A549 (cell line): ENCODE data around the gene L3MBTL4. TPM values are rescaled to one million over a fixed set of nuclear protein-coding genes. Genes with fewer than 3 reads are reported as not detected.

Experiments used
- ATAC-seq, 2 experiments: fragments of 200-7000 bp in 1 of 2; fragments of >200 bp in 1 of 2; cut with Nextera tagmentation in 1 of 2; cut with Tn5 transposase in 1 of 2; 3 replicates each; pipeline versions ENCODE4 v1.8.0 to v1.9.1; 2018 to 2020; ENCODE audit warnings: mild to moderate bottlenecking in 1 of 2, moderate library complexity in 1 of 2
- CTCF ChIA-PET: fragments of 300-600 bp; sonication (Branson Sonifier 250); formaldehyde crosslinking; extraction: SDS; loops from one replicate; lab custom pipeline; 2021; ENCODE audit warnings: antibody characterized with exemption, inconsistent platforms; lab: Yijun Ruan, JAX
- POLR2A ChIA-PET: fragments of 350-600 bp; formaldehyde crosslinking; extraction: SDS; loops from one replicate; lab custom pipeline; 2021; ENCODE audit warnings: antibody characterized with exemption, inconsistent platforms; lab: Yijun Ruan, JAX
- DNase-seq, 2 experiments: peaks; one replicate each; pipeline versions ENCODE4 v3.0.0 to v3.0.0-alpha.2; 2011 to 2016; ENCODE audit warnings: low read depth in 1 of 2, low spot score in 1 of 2
- FAIRE-seq: peaks from 2 replicates; lab custom pipeline; 2011; peaks lifted over from hg19 to GRCh38; lab: Jason Lieb, UNC
- H3K27ac ChIP-seq, 2 experiments: fragments of >200 bp; sonication (Bioruptor Twin); formaldehyde crosslinking; 3 replicates each; pipeline ENCODE4 v1.5.1; 2016 to 2017
- H3K4me1 ChIP-seq: fragments of >200 bp; sonication (Bioruptor Twin); formaldehyde crosslinking; 3 replicates; pipeline ENCODE4 v1.6.1; 2016
- H3K4me2 ChIP-seq: fragments of >200 bp; sonication (Bioruptor Twin); formaldehyde crosslinking; 3 replicates; pipeline ENCODE4 v1.6.1; 2016
- H3K4me3 ChIP-seq: fragments of >200 bp; sonication (Bioruptor Twin); formaldehyde crosslinking; 3 replicates; pipeline ENCODE4 v1.5.1; 2016
- H3K9me3 ChIP-seq: fragments of >200 bp; sonication (Bioruptor Twin); formaldehyde crosslinking; 3 replicates; pipeline ENCODE4 v1.6.1; 2016
- BCL3 ChIP-seq: fragments of >200 bp; sonication (Bioruptor Twin); formaldehyde crosslinking; IDR thresholded peaks from 3 replicates; pipeline ENCODE4 v1.6.1; 2016
- FOSL2 ChIP-seq, 2 experiments: fragments of 450-650 bp in 1 of 2; fragments of >200 bp in 1 of 2; sonication (Bioruptor Twin) in 1 of 2; formaldehyde crosslinking; IDR thresholded peaks; 2 replicates each; pipeline versions ENCODE4 v1.5.0 to v1.6.1; 2016 to 2020; ENCODE audit warnings: mild to moderate bottlenecking in 1 of 2, moderate library complexity in 1 of 2
- HOXA7 ChIP-seq: fragments of 250-450 bp; sonication (Bioruptor Pico); IDR thresholded peaks from 2 replicates; pipeline ENCODE4 v1.5.0; 2020; ENCODE audit warnings: mild to moderate bottlenecking, moderate library complexity
- JUN ChIP-seq, 2 experiments: fragments of >200 bp; sonication (Bioruptor Twin); formaldehyde crosslinking; IDR thresholded peaks; 2 replicates in 1 of 2; 3 replicates in 1 of 2; pipeline ENCODE4 v1.6.1; 2016 to 2017
- JUNB ChIP-seq: fragments of >200 bp; sonication (Bioruptor Twin); formaldehyde crosslinking; IDR thresholded peaks from 2 replicates; pipeline ENCODE4 v1.6.1; 2016
- KDM1A ChIP-seq: fragments of 200-600 bp; sonication (generic); IDR thresholded peaks from 2 replicates; pipeline ENCODE4 v1.6.1; 2016; ENCODE audit warnings: low read depth, mild to moderate bottlenecking
- MAFK ChIP-seq: fragments of 450-650 bp; IDR thresholded peaks from 2 replicates; pipeline ENCODE4 v1.6.1; 2014; ENCODE audit not compliant: partially characterized antibody
- MAZ ChIP-seq: fragments of 150-350 bp; IDR thresholded peaks from 2 replicates; pipeline ENCODE4 v1.6.1; 2014; ENCODE audit warnings: antibody characterized with exemption, low read depth, low read length, borderline replicate concordance
- NFE2L2 ChIP-seq: fragments of 150-350 bp; conservative IDR thresholded peaks from 2 replicates; pipeline ENCODE4 v1.6.1; 2014; ENCODE audit warnings: low read length
- NPAS2 ChIP-seq: fragments of 250-450 bp; sonication (Bioruptor Pico); IDR thresholded peaks from 2 replicates; pipeline ENCODE4 v1.8.0; 2022; ENCODE audit warnings: mild to moderate bottlenecking, moderate library complexity, borderline replicate concordance
- NR3C1 ChIP-seq: fragments of >200 bp; sonication (Bioruptor Twin); formaldehyde crosslinking; IDR thresholded peaks from 3 replicates; pipeline ENCODE4 v1.6.1; 2017
- RAD21 ChIP-seq, 2 experiments: fragments of >200 bp in 1 of 2; sonication (Bioruptor Twin) in 1 of 2; formaldehyde crosslinking in 1 of 2; IDR thresholded peaks in 1 of 2; conservative IDR thresholded peaks in 1 of 2; 2 replicates in 1 of 2; 3 replicates in 1 of 2; pipeline ENCODE4 v1.6.1; 2012 to 2018; ENCODE audit warnings: inconsistent platforms in 1 of 2
- RARB ChIP-seq: fragments of 250-450 bp; sonication (Bioruptor Pico); IDR thresholded peaks from 2 replicates; pipeline ENCODE4 v1.8.0; 2021; ENCODE audit warnings: mild to moderate bottlenecking, moderate library complexity
- REST ChIP-seq: fragments of 200-600 bp; sonication (generic); IDR thresholded peaks from 2 replicates; pipeline ENCODE4 v1.6.1; 2016; ENCODE audit warnings: antibody characterized with exemption, mild to moderate bottlenecking, moderate library complexity
- RNF2 ChIP-seq: fragments of 200-600 bp; sonication (generic); IDR thresholded peaks from 2 replicates; pipeline ENCODE4 v1.6.1; 2016; ENCODE audit warnings: low read depth, mild to moderate bottlenecking, antibody characterized with exemption, moderate library complexity, borderline replicate concordance
- USF2 ChIP-seq: fragments of 450-650 bp; IDR thresholded peaks from 2 replicates; pipeline ENCODE4 v1.6.1; 2014; ENCODE audit warnings: antibody characterized with exemption
- ZC3H11A ChIP-seq: fragments of 450-650 bp; IDR thresholded peaks from 2 replicates; pipeline ENCODE4 v1.6.1; 2014; ENCODE audit warnings: antibody characterized with exemption, mild to moderate bottlenecking
- ZFP36 ChIP-seq: fragments of 450-650 bp; IDR thresholded peaks from 2 replicates; pipeline ENCODE4 v1.6.1; 2014; ENCODE audit warnings: borderline replicate concordance; ENCODE audit not compliant: partially characterized antibody
- WGBS: methylation state at CpG from one replicate; pipeline ENCODE4 v1.1.6; 2017; ENCODE audit errors: missing lambda C conversion rate; 5-methylcytosine and 5-hydroxymethylcytosine counted together
- polyA plus RNA-seq, 4 experiments: library from polyadenylated mRNA; depleted of rRNA in 3 of 4; stranded (reverse); fragments of >200 nt; fragmentation: RNase III in 1 of 4; extraction: RNeasy Plus Mini Kit Qiagen cat#74134 plus additional on column Dnase treatment in 1 of 4; gene quantifications; 2 replicates in 3 of 4; 3 replicates in 1 of 4; pipeline ENCODE4 v1.2.3, GENCODE V29; 2011 to 2017

The L3MBTL4 gene
- polyA plus RNA-seq, 2 of the 4 experiments (the other 2 are of a cell fraction): 0.03 to 0.06 TPM

- Histone ChIP-seq H3K4me2 (no peak overlapping the region), H3K27ac (no peak overlapping the region), H3K4me3 (no peak overlapping the region), H3K4me1 (no peaks in the 10 kb centered on the region), H3K9me3 (no peaks in the 10 kb centered on the region)
- no peak for FAIRE-seq
- no peak for ATAC-seq
- ChIA-PET CTCF (no interaction called here), POLR2A (no interaction called here)
- DNase-seq: no peak
- TF ChIP-seq JUN (IDR thresholded peaks at IDR 0.05): no peak
- 14% methylated on average over 4 of the region's 4 CpGs for WGBS
Observed at GRCh38 chr18:6161549-6161948, 253.2 kb downstream of the L3MBTL4 start.

- POLR2A ChIA-PET: no interaction called here
- Histone ChIP-seq H3K4me3 (no peak overlapping the region), H3K27ac (no peak overlapping the region), H3K9me3 (no peaks in the 10 kb centered on the region), H3K4me1 (no peaks in the 10 kb centered on the region), H3K4me2 (no peak overlapping the region)
- FAIRE-seq (no peak), ATAC-seq (no peak), DNase-seq (no peak)
- 46% methylated on average over 7 of the region's 7 CpGs for WGBS
- TF ChIP-seq NR3C1 (no peak), HOXA7 (CRISPR knock-in tag) (no peak), JUN (IDR thresholded peaks at IDR 0.05) (no peak)
- CTCF ChIA-PET: no interaction called here
Observed at GRCh38 chr18:6159426-6159825, 255.3 kb downstream of the L3MBTL4 start.

GRCh38 chr18:6158958-6159357, 255.8 kb downstream of the L3MBTL4 start:
- Histone ChIP-seq H3K4me1 (no peaks in the 10 kb centered on the region), H3K4me2 (no peak overlapping the region), H3K27ac (no peak overlapping the region), H3K9me3 (no peaks in the 10 kb centered on the region), H3K4me3 (no peak overlapping the region)
- FAIRE-seq (no peak), DNase-seq (no peak), ATAC-seq (no peak)
- ChIA-PET POLR2A (no interaction called here), CTCF (no interaction called here)
- WGBS: 0% methylated on average over 3 of the region's 3 CpGs
- TF ChIP-seq MAZ: no peak
- TF ChIP-seq KDM1A: no peak
- TF ChIP-seq NFE2L2: no peak
- no peak for TF ChIP-seq RAD21 (conservative IDR thresholded peaks at IDR 0.05 in 1 of 2, IDR thresholded peaks at IDR 0.05 in 1 of 2)
- no peak for TF ChIP-seq MAFK
- no peak for TF ChIP-seq REST
- TF ChIP-seq FOSL2 (IDR thresholded peaks at IDR 0.05): no peak
- no peak for TF ChIP-seq FOSL2 (CRISPR knock-in tag; IDR thresholded peaks at IDR 0.05)
- TF ChIP-seq ZFP36: no peak
- TF ChIP-seq RARB (CRISPR knock-in tag): no peak
- no peak for TF ChIP-seq NR3C1
- no peak for TF ChIP-seq JUNB
- TF ChIP-seq BCL3: no peak
- no peak for TF ChIP-seq NPAS2 (CRISPR knock-in tag)
- no peak for TF ChIP-seq USF2
- TF ChIP-seq RNF2: no peak
- no peak for TF ChIP-seq ZC3H11A
